LNCAP (cell line): Measurements from ENCODE around the gene KITLG.

Experiments used
- TF ChIP-seq, protein P1 (sequence below): fragments of 450-650 bp; IDR thresholded peaks from 2 replicates; pipeline ENCODE4 v1.5.1; 2017; ENCODE audit warnings: mild to moderate bottlenecking

The KITLG gene, protein sequence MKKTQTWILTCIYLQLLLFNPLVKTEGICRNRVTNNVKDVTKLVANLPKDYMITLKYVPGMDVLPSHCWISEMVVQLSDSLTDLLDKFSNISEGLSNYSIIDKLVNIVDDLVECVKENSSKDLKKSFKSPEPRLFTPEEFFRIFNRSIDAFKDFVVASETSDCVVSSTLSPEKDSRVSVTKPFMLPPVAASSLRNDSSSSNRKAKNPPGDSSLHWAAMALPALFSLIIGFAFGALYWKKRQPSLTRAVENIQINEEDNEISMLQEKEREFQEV

DNA sequence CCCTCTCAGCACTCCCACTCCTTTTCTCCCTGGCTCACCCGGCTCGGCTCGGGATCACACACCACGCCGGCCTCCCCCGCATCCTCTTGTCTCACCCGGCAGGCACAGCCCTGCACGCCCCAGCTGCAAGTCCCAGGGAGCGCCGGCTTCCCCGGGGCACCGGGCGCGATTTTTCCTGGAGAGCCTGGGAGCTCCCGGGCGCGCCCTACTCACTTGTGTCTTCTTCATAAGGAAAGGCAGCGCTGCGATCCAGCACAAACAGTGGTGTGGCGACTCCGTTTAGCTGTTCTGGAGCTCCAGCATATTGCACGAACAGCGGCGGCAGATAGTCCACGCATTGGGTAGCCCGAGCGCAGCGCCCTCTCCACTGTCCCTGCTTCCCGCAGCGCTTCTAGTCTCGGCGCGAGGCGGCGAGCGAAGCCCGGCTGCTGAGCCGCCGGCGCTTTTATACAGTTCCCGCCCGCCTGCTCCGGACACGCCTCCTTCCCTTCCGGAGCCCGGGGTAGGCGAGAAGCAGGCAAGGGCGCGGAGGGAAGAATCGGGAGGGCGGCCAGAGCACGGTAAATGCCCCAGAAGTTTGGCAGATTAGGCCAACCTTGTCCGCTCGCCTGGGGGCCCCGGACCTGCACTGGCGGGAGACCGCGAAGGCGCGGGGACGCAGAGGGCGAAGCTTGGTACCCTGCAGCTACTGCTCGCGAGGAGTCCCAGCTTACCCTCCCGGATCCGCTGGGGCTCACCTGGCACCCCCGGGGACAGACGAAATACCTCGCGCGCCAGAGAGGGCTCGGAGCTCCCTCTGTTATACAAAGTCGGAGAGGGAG is at the start of gene KITLG:
KITLG (minus strand) TSS at position 421 of the 821 bp plus-strand sequence; CDS start at position 228, 193 bp downstream.
- TF ChIP-seq, protein P1, sequence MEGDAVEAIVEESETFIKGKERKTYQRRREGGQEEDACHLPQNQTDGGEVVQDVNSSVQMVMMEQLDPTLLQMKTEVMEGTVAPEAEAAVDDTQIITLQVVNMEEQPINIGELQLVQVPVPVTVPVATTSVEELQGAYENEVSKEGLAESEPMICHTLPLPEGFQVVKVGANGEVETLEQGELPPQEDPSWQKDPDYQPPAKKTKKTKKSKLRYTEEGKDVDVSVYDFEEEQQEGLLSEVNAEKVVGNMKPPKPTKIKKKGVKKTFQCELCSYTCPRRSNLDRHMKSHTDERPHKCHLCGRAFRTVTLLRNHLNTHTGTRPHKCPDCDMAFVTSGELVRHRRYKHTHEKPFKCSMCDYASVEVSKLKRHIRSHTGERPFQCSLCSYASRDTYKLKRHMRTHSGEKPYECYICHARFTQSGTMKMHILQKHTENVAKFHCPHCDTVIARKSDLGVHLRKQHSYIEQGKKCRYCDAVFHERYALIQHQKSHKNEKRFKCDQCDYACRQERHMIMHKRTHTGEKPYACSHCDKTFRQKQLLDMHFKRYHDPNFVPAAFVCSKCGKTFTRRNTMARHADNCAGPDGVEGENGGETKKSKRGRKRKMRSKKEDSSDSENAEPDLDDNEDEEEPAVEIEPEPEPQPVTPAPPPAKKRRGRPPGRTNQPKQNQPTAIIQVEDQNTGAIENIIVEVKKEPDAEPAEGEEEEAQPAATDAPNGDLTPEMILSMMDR = peak; percentile 57

DNA sequence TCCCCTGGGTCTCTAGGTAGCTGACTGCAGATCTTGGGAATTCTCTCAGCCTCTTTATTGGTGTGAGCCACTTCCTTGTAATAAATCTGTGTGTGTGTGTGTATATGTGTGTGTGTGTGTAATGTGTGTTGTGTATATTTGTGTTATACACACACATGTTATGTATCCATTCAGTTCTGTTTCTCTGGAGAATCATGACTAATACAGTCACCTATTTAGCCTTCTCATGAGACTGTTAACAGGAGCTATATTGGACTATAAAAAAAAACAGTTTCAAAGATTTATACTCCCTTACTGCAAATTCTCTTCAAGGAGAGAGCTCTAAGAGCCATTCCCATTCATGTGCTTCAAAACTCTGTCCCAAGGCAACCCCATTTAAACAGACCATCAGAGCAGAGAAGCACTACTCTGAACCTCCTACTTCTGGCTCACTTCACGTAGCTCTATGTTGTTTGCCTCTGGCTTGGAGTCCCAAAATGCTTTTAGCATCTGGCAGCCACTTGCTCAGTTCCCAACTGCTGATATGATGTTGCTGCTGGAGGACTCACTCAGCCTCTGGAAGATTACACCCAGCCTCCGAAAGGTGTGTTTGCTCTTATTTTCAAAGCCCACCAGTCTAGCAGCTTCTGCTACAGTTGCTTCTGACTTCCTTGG is 48.7 kb upstream of the KITLG start:
- TF ChIP-seq, protein P1 = no peak

DNA sequence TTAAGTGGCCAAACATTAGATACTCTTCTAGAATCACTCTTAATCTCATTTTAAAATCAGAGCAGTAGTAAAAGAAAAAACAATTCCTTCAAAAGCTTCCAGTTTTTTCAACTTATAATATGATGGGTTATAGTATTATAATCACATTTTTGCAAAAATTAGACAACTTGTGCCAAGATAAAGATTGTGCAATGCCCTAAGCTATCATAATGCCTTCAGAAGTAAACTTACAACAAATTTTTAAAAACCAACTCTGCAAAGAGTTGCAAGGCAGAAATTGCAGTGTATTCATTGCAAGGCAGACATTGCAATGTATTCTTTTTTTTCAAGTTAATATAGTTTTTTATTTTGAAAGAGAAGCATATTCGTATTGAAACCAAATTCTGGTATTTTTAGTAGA is 47.2 kb upstream of the KITLG start:
- TF ChIP-seq, protein P1 = no peak

DNA sequence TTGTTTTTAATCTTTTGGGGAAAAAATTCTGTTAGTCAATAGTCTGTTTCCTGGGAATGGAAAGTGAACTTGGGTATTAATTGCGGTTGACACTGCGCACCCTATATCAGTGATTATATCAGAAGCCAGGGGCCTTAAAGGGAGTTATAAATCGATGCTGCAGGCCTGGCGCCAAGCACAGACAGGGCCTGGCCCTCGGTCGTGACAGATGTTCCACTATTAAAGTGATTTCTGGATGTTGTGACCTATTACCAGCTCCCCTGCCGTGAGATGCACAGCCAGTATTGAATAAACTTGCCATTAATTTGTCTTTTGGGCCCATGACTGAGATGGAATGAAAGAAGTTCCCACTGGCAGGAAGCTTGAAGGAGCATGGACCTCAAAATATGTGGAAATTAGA is 45.1 kb upstream of the KITLG start:
- TF ChIP-seq, protein P1 = no peak

DNA sequence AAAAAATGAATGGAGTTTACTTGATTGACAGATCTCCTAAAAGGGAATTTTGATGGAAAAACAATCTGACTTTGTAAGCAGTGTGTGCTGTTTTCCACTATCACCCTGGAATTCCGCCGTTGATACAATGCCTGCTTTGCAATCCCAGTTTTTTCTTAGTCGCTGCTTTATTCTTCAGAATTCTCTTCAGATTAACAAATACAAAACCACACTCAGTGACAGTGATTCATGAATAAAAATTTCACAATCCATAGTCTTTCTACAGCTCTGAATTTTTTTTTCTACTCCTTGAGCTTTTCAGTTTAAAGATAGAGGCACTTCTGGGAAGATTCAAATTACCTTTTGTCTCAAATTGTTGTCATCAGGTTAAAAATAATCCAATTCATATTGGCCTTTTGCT is 44.6 kb upstream of the KITLG start:
- TF ChIP-seq, protein P1 = no peak

DNA sequence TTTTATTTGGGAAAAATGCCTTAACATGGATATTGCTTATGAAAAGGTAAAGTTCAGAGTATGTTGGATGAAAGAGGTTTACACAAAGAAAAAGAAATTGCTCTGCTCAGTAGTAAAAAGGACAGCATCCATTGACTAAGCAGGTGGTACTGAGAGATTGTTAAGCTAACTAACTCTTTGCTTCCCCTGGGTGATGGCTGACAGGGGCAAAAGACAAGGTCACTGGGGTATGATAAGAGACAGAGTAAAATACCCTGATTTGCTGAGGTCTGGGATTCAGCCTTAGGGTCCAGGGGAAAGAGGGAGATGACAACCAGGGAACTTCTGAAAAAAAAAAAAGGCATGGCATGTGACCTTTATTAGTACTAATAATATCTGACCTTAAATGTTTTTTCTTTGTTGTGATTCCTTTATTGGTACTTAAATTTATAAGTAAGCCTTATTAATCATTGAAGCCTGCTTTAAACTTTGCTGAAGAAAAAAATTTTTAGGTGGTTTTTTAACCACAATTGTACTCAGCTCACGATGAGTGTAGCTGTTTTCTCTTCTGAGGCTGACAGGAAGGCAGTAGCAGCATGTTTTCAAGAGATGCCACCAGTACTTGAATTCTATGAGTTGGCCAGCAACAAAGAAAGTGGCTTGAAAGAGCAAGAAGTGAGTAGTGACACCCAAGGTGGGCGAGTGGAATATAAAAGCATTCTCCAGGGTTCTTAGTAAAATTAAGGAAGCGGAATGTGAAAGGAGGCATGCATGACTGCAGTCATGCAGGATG is 43.7 kb upstream of the KITLG start:
- TF ChIP-seq, protein P1 = no peak

DNA sequence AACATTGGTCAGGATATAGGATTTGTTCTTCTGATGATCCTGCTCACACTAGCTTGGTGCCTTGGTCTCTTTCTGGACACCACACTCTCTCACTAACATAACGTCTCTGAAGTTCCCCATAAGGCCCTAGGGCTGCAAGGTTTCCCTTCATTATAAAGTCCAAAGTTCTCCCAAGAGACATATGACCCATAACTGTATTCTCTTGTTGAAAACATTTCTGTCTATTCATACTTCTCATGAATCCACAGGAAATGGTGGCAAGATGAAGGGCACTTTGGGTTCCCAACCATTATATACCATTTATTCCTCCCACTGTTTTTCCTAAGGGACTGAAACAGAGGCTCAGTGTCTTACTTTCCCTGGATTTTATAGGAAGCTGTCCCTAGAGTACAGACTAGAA is 37.1 kb upstream of the KITLG start:
- TF ChIP-seq, protein P1 = no peak
